GM04504 (cell line): ENCODE results near the gene G3BP1.
"Not testable (repeated sequence)": the region's sequence is repeated elsewhere in the genome, so short reads cannot be mapped to it uniquely, and the experiment has no call there.

Experiments used
- DNase-seq: peaks from one replicate; pipeline ENCODE4 v3.0.0-alpha.2; 2012; ENCODE audit warnings: low read depth

G3BP1 gene

DNA sequence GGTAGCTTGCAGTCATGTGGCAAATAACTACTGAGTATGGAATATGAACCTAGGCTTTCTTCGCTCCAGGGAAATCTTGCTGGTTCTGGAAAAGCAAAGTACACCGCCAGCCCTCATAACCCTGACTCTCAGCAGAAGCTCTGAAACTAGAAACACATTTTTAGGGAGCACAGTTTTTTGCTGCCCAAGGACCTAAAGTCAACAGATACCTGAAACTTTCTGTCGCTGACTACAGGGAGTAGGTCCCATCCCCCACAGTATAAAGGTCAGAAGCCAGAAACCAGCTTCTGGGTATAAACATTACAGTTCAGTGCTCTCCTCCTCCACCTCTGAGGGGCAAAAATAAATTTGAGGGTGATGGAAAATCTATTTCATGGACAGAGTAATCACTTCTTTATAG lies 16.4 kb upstream of the G3BP1 start:
- no peak for DNase-seq

DNA sequence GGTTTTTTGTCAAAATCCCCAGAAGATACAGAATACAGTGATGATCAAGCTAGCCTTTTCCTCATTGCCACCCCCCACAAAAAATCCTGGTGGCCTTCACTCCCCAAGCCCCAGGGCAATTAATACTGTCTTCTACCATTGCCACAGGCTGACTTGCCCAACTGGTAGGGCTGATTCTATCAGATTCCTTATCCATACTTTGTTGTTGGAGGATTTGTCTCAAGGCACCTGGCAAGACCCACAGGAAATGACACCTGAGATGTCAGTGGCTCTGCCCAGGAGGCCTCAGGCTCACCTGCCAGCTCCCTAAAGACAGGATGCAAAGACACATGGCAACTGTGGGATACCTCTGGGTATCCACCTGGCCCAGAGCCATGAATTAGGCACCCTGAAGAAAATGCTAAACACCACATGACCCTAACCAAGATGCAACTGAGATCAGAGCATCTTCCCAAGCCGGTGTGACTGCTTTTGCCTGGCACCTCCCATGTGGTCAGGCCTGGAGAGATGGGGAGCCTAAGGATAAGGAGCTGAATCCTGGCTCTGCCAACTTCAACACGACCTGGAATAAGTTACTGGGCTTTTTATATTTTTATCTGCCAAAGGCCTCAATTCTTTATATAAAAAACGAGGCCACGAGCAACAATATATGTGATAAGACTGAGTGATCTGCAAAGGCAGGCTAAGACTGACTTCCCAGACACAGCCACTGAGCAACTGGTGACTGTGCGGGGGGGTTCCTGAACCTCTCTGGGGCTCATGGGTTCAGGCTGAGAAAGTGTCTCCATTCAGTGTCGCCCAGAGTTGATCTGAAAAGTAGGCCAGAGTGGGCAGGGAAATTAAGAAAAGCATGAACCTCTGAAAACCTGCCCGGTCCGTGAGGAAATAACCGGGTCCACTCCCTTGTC lies 14.3 kb upstream of the G3BP1 start:
- no peak for DNase-seq

DNA sequence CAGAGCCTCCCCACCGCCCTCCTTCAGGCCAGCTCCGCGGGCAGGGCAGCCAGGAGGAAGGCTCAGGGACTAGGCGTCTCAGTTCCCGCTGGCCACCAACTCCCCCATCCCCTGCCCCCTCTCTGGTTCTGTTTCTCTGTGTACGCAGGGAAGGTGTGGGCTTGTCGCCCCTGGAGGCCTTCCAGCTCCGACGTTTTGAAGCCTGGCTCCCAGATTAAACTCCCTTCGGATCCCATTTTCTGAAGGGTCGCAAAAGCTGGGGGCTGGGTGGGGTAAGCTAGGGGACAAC lies 13.7 kb upstream of the G3BP1 start:
- DNase-seq, result no peak

DNA sequence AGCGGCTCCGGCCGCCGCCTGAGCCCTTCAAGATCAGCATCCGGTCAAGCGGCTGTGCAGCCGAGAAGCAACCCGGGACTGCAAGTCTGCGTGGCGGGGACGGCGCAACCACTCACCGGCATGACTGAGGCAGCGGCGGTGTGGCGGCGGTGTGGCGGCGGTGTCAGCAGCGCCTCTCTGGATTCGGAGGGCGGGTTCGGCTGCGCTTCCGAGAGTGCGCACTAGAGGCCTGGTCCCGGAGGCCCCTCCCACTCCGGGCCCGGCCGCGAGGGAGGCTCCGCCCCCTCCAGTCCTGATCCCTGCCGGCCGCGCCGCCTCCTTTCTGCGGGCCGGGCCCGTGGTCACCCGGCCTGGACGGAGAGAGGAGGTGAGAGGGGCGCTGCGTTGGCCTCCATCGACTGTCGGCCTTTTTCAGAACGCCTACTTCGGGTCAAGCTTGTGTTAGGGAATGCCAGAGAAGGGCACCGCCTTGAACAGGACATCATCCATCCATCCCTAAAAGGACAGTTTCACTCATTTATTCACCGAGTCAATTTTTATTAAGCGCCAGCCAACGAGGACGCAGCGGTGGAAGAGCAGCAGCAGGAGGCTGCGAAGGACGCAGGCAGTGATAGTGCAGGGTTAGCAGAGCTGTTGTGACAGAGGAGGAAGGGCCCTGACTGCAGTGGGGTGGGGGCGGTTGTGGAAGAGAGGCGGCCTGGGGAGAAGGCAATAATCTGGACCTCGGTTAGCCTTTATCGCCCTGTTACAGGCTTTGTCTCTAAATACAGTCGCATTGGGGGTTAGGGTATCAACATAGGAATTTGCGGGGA lies 13.1 kb upstream of the G3BP1 start, which contains the start of gene ATOX1:
Gene ATOX1 (minus strand): TSS at position 202 of the 812 bp plus-strand sequence. CDS start 80 bp downstream, at position 122.
- peak; percentile 83 for DNase-seq

DNA sequence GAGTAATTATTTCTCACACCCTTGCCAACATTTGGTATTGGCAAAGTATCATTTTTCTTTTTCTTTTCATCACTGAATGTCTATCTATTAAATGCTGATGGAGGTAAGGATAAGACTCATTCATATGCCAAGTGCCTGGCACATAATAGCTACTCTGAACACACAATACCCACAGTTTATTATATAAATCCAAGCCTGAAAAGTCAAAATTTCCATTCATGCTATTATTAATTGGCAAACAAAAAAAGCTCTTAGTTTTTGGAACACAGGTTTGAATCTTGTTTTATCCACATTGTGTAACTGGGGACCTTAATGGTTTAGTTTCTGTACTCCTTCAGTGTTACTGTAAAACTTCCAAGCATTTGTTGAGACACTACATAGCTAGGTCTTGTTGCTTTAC lies 7.0 kb upstream of the G3BP1 start:
- no peak for DNase-seq

DNA sequence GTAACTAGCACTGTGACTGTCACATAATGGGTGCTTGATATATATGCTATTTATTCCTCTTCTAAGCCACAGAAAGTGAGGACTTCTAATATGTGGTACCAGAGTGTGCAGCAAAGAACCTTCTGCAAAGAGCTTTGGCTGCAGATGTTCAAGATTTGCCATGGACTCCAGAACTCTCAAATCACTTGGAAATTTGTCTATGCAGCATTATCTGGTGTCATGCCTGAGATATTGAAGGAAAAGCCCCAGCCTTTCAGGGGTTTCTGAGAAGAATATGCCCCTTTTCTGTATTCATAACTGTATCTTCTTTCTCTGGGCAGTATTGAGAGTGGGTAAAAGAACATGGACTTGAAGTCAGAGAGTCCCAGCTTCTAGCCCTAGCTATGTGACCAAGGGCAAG lies 4.8 kb upstream of the G3BP1 start:
- DNase-seq, result no peak

DNA sequence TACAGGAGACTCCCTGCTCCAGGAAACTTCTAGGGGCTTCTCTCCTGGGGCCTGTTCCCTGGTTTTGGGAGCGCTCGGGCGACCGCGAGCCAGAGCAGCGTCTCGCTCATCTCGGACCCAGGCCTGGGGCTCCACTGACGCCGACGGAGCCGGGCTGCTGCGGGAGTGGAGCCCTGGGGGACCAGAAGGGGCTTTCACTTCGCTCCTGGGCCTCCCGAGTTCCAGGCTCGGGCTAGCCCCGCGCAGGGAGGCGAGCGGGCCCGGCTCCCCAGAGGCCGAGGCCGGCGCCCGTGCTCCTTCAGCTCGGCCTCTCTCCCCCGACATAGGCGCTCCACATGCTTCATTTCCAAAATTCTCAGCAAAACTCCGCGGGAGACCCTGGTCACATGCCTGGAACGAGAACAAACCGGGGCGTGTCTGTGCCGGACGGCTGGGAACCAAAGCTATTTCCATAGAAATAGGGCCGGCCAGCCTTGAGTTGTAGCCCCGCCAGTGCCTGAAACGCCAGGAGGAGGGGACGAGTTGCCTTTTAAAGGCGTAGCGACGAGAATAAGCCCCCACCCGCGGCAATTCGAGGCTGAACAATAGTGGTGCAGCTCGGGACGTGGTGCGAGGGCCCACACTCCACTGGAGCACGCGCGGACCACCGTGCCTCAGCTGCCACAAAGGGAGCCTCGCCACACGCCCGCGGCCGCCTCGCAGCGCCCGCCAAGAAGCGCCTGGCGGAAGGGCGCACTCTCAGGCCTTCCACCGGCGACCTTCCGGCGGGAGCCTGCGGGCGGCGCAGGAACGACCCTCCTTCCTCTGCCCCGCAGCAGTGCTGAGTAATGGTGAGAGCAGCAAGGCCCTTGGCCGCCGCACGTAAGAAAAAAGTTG lies 1.1 kb upstream of the G3BP1 start:
- DNase-seq, result peak; percentile 54

DNA sequence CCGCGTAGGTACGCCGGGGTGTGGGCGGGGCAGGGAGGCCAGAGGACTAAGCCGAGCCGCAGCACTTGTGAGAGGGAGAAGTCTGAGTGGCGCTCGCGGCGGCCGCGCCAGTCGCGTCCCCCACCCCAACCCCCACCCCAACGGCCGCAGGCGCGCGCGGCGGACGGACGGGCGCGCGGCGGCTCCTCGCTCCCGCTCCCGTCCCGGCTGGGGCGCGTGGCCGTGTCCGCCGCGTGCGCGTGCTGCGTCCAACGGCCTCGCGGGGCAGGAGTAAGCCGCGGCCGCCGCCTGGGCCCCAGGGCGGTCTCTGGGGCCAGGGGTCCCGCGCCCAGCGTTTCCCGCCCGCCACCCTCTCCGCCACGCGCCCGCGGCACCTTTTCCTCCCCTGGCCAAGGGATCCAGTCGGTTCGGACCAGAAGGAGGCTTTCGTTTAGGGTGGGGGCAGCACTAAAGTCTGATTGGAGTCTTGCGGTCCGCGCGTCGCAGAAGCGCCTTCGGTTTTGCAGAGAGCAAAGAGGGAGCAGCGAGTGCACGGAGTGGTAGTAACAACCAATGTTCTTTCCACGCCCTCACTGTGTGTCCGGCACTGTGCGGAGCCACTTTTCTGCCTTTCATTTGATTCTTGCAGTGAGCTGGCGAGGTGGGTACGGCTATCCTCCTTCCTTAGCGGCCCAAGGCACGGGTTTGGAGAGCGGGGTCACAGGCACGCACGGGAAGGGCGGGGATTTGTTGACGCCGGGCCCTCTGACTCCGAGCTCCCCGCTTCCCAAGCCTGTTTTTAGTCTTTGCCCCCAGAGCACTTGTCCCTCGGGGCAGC lies 483 bp downstream of the G3BP1 start:
- DNase-seq, result no peak

DNA sequence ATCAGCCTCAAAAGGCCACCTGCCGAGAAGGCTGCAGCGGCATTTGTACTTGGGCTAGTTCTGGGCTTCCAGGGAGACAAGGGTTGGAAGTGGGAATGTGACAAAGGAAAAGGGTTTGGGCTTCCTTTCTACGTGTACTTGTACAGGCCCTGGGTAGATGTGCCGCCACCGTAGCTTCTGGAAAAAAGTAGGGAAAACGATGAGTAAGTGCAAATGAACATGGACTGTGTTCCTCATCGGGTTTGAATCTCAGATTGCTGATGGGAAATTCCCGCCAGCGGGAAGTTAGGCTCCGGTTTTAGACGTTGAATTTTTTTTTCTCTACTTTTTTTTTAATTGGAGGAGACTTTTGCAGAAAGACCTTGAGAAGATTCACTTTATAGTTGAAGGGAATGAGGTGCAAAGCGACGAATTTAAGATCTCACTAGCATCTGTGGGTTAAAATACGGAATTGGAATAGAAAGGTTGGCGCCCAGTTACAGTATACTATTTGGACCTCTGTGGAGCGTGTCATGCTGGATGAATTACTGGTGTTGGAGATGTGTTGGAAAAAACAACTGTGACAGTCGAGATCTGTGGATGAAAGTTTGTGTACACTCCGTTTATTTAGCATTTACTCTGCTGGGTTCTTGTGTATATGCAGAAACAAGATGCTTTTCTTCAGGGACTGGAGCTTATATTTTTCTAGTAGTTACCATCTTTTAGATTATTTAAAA lies 1.2 kb downstream of the G3BP1 start:
- no peak for DNase-seq

DNA sequence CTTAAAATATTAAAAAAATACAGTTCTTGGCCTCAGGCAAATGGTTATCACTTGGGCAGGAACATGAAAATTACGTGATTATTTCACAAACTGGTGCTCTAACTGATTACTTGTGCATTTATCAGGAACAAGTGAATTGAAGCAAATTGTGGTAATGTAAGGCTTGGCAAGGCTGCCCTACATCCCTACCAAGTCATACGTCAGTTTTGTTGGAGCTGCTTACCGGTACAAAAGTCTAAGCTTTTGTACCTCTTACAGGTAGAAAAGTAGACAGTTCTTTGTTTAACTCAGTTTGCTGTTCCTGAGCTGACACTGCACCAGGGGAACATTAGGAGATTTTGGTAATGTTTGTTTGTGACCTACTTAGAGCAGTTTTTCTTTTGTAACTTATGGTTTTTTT lies 2.2 kb downstream of the G3BP1 start:
- DNase-seq, result no peak

DNA sequence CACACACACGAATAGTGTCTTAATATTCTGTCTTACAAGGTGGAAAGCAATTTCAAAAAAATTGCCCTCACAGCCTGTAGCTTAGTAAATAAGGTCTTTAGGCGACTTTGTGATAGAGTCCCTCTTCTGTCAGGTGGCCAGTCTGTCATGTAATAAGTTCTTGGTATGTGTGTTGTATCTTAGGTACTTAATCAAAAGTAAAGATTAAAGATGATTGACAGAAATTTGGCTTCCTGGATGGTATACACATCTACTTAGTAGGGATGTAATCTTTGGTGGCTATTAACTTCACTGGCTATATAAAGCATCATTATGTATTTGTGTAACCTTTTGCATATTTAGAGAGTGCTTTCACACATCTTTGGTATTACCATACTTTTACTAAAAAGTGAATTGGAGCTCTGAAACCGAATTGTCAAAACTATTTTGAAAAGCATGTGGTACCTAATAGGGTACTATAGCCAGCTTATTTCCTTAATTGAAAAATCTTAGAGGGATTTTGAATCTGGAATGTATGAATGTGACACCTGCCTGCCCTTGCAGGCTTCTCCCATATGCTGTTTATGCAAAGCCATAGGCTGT lies 3.4 kb downstream of the G3BP1 start:
- no peak for DNase-seq

DNA sequence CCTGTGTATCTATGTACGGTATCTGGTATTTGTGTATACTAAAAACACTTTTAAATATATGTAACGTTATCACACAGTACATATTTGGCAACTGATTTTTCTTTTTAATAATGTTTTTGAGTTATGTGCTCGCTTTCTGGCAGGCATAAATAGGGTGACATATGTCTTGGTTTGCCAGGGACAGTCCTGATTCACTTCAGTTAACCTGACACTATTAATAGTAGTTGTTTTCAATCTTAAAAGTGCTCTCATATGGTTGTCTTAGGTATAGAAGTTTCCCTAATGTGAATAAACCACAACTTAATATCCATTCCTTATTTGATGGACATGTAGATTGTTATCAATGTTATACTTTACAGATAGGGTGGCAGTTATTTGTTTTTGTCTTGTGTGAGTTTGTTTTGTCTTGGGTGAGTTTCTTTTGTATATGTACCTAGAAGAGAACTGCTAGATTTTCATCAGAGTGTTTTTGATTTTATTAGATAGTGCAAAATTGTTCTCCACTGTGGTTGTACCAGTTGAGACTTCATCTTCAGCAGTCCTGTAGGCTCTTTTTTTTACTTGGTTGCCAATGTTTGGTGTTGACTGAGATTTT lies 7.9 kb downstream of the G3BP1 start:
- DNase-seq, result no peak

DNA sequence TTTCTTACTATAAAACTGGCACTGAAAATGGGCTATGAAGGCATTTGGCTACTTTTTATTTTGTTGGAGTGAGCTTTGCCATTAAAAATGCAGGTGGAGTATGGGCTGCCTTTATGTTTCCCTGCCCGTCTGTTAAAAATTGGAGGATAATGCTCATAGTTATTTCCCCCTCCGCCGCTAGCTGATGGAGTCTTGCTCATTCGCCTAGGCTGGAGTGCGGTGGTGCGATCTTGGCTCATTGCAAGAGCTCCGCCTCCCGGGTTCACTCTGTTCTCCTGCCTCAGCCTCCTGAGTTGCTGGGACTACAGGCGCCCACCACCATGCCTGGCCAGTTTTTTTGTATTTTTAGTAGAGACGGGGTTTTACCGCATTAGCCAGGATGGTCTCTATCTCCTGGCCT lies 8.6 kb downstream of the G3BP1 start:
- DNase-seq, result no peak

DNA sequence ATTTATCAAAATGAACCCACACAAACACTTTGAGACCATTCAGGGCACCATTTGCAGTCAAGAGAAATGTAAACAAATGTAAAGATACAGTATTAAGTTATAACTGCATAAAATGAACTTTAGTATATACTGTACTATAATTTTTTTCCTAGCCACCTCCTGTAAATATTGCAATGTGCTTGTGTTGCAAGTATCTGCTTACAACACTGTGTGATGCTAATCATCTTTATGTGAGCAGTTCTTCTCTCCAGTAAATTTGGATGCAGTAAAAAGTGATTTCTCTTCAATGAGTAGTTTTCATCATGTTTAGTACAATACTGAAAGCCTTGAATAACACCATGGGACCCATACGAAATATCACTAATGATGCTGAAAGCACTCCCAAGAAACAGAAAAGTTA lies 9.4 kb downstream of the G3BP1 start:
- DNase-seq, result no peak

DNA sequence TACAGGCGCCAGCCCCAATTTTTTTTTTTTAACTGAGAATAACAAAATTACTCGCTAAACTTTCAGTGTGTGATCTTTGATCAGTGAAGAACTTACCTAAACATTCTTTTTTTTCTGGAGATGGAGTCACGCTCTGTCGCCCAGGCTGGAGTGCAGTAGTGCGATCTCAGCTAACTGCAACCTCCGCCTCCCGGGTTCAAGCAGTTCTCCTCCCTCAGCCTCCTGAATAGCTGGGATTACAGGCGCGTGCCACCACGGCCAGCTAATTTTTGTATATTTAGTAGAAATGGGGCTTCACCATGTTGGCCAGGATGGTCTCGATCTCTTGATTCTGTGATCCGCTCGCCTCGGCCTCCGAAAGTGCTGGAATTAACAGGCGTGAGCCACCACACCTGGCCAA lies 11.9 kb downstream of the G3BP1 start:
- DNase-seq, result not testable (repeated sequence)

DNA sequence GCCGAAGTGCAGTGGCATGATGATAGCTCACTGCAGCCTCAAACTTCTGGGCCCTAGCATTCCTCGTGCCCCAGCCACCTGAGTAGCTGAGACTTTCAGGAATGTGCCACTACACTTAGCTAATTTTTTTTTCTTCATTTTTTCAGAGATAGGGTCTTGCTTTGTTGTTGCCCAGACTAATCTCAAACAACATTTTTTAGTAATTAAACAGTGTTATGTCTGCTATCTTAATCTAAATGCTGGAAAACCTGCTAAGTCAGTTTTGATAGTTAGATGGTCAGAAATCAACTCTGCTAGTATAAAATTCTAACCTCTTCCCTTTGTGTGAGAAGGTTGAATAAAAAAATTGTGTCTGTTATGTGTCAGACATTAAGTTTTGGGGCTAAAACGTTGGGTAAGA lies 12.4 kb downstream of the G3BP1 start:
- DNase-seq, result no peak

DNA sequence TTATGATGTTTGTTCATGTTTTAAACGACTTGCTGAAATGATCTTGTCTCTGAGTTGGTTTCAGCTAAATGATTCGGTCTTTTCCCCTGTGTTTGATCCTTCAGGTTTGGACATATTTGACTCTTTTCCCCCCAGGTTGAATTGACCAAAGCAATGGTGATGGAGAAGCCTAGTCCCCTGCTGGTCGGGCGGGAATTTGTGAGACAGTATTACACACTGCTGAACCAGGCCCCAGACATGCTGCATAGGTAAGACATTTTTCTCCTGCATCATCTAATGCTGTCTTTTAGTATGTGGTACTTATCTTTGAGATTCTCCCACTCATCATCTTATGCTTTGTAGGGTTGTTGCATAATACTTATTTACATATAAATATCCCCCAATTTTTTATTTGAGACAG lies 14.7 kb downstream of the G3BP1 start:
- DNase-seq, result no peak

DNA sequence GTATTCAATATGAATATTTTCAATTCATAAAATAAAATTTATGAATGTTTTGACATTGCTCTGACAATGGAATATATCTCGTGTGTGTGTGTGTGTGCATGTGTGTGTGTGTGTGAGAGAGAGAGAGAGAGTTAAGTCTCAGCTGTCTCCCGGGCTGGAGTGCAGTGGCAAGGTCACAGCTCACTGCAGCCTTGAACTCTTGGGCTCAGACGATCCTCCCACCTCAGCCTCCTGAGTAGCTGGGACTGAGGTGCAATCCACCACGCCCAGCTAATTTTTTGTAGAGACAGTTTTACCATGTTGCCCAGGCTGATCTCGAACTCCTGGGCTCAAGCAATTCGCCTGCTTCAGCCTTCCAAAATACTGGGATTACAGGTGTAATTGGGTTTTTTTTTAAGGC lies 16.1 kb downstream of the G3BP1 start:
- no peak for DNase-seq

DNA sequence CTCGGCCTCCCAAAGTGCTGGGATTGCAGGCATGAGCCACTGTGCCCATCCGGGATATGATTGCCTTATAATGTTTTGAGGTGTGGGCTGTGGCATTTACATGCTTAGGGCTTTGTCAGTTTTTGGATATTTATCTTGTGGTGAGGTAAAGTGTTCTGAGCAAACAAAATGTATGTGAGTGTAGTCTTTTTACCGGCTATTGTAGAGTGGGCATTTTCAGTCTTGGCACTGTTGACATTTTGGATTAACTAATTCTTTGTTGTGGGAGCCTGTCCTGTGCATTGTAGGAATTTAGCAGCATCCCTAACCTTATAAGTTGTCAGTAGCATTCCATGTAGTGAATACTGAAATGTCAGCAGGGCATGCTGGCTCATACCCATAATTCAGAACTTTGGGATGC lies 21.6 kb downstream of the G3BP1 start:
- DNase-seq, result no peak

DNA sequence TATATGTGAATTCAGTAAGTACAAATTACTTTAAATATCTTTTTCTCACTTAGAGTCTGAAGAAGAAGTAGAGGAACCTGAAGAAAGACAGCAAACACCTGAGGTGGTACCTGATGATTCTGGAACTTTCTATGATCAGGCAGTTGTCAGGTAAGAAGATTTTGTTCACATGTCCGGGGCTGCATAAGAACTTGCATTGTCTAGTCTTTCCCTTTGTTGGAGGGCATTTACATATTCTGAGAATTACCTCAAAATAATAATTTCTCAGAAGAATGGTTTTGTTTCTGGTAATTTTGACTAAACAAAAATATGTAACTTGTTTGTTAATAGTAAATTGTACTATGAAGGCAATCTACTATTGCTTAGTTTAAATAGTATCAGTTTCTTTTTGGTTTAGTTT lies 23.7 kb downstream of the G3BP1 start:
- no peak for DNase-seq
